Activated CD8-positive, alpha-beta memory T cell treated with anti-CD3 and anti-CD28 coated beads for 36 hours (primary cell): ENCODE data around the gene MRPL16. TPM values are rescaled to one million over a fixed set of nuclear protein-coding genes. Genes with fewer than 3 reads are reported as not detected.
"Not testable (repeated sequence)": the region's sequence is repeated elsewhere in the genome, so short reads cannot be mapped to it uniquely, and the experiment has no call there.

Experiments used
- CTCF ChIA-PET: fragments of 350-600 bp; sonication (Branson Sonifier 250); formaldehyde crosslinking; loops from one replicate; lab custom pipeline; 2021; ENCODE audit warnings: antibody characterized with exemption; lab: Charles Lee
- POLR2A ChIA-PET: fragments of 350-600 bp; sonication (Branson Sonifier 250); formaldehyde crosslinking; loops from one replicate; lab custom pipeline; 2021; ENCODE audit warnings: antibody characterized with exemption; lab: Charles Lee
- total RNA-seq, 2 experiments: library from RNA; stranded (reverse); gene quantifications; one replicate each; pipeline ENCODE4 v1.2.3, GENCODE V29; 2021

The MRPL16 gene
- 10 to 100 TPM; 96.2 to 96.5 TPM for total RNA-seq

DNA sequence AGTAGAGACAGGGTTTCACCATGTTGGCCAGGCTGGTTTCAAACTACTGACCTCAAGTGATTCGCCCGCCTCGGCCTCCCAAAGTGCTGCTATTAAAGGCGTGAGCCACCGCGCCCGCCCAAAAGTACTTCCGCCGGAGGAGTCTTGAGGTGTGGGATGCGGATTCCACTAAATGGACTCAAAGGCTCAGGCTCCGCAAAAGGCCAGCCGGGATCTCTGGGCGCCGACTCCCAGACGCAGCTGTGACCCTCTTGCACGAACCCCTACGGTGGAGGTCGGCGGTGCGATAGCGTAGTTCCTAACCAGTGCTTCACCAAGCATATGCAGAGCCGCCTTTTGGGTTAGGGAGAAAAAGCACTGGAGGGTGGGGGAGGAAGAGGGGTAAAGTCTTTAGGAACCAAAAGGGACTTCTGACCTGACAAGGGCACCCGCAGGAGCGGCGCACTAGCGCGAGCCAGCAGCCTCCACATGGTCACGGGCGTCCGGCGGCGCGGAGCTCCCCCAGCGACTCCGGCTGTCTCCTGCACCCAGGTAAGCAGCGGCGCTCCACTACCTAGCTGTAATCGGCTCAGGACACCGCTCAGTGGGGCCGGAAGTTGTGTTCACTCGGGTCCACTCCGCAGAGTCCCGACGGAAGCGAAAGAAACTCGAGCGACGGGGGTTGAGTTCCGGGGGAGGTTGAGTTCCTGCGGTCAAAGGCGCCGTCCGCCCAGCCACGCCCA is at the start of gene MRPL16:
TSS of gene MRPL16 (minus strand) at position 590 of the 722 bp plus-strand sequence. CDS start at position 470, 120 bp downstream.
- ChIA-PET CTCF (interaction anchor here (0.7 to 3.5 kb wide), 3 partner anchors 56 to 456 kb away, joined by 3 to 19 read pairs (median 3); partner anchors contain the start of gene STX3), POLR2A (no interaction called here)

DNA sequence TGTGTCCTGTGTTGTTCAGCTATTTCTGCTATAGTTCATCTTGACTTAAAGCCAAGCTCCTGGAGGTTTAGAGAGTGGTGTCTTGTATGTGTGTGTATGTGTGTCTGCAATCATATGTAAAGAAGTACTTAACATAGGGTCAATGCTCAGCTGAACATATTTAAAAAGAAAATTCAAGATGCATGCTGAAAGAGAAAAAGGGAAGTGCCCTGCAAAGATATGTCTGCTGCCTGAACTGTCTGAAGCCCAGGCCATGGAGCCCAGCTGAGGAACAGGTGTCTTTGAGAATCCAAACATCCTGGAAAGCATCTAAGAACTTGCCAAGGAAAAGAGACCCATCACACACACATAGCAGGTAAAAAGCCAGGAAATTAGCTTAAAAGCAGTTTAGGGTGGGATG is 49.1 kb upstream of the MRPL16 start:
- ChIA-PET POLR2A (no interaction called here), CTCF (no interaction called here)

DNA sequence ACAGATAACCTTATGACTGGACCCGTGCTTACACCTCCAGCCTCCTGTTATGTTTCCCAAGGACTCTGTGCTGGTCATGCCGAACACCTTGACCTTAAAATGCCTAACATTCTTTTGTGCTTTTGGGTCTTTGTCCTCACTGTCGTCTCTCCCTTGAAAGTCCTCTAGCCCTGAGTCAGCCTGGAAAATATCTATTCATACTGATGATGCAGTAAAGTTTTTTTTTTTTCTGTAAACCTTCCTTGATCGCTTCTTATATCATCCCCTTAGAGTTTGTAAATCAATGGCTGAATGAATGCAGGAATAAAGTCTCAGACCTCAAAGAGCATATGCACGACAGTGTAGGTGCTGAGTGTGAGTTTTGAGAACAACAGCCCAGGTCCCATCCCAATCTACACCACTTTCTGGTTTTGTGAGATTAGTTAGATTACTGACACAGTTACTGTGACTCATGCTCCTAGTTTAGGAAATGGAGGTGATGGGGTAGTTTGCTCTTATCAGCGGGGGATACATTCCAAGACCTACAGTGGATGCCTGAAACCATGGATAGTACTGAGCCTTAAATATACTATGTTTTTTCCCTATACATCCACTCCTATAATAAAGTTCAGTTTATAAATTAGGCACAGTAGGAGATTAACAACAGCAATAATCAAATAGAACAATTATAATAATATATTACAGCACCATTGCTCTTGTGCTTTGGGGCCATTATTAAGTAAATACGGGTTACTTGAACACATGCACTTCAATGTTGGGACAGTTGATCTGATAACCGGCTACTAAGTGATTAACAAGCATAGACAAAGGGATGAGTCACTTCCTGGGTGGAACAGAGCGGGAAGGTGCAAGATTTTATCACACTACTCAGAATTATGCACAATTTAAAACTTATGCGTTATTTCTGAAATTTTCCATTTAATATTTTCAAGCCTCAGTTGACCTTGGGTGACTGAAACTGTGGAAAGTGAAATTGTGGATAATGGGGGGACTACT is 47.2 kb upstream of the MRPL16 start:
- ChIA-PET POLR2A (no interaction called here), CTCF (no interaction called here)

DNA sequence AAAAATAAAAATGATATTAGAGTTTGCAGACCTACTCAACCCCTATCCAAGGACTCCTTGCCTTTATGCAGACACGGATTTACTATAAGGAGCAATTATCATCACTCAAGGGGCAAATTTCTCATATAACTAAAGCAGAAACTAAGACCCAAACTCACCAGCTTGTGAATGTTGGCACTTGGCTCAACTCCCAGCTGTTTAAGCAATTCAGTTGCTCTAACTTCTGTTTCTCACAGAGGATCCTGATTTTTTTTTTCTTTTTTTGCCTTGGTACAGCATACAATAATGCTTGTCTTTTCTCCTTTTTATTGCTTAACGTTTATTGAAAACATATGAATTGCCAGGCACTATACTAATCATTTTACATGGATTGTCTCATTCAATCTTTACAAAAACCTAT is 44.3 kb upstream of the MRPL16 start:
- ChIA-PET CTCF (no interaction called here), POLR2A (no interaction called here)

DNA sequence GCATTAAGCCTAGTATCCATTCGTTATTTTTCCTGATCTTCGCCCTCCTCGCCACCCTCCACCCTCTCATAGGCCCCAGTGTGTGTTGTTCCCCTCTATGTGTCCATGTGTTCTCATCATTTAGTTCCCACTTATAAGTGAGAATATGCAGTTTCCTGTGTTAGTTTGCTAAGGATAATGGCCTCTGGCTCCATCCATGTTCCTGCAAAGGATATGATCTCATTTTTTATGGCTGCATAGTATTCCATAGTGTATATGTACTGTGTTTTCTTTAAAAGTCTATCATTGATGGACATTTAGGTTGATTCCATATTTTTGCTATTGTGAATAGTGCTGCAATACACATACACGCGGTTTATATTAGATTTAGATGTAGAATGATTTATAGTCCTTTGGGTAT is 40.8 kb upstream of the MRPL16 start:
- POLR2A ChIA-PET, CTCF ChIA-PET: not testable (repeated sequence)

DNA sequence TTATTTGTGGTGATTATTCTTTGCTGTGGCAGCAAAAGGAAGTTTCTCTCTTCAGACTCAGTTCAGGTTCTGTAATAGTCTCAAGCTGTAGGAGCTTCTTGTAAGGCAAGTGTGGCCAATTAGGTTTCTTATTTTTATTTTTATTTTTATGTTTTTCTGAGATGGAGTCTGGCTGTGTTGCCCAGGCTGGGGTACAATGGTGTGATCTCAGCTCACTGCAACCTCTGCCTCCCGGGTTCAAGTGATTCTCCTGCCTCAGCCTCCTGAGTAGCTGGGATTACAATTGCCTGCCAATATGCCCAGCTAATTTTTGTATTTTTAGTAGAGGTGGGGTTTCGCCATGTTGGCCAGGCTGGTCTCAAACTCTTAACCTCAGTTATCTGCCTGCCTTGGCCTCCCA is 39.0 kb upstream of the MRPL16 start:
- CTCF ChIA-PET, result not testable (repeated sequence)

DNA sequence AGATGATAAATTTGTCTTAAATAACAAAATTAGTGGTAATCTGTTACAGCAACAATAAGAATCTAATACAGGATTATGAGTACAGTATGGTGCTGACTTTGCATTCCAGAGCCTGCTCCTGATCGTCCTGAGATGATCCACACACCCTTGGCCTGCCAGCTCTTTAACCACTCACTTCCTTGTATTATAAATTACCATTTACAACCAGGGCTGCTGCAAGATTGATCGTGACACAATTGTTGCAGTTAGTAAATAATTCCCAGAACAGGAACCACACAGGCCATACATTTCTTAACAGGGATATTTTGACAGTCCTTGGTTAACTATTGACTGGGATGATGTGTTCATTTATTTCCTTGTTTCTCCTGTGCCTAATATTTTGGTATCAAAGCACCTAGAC is 38.6 kb upstream of the MRPL16 start:
- CTCF ChIA-PET, result no interaction called here
- POLR2A ChIA-PET, result no interaction called here

More for the DNA sequence above, 39.0 kb upstream of the MRPL16 start:
- POLR2A ChIA-PET, result not testable (repeated sequence)

DNA sequence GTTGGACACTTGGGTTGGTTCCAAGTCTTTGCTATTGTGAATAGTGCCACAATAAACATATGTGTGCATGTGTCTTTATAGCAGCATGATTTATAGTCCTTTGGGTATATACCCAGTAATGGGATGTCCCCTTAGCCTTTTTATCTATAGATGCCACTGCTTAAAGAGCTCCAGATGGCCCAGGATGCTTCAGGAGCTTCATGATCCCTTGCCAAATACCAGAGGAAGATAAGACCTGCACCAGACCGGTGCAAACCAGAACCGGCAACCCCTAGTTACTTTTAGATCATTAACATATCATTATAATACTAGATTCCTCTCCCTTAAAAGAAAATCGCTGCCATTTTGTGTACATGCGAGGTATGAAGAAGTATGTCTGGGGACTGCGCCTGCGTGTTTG is 37.9 kb upstream of the MRPL16 start:
- POLR2A ChIA-PET, CTCF ChIA-PET: not testable (repeated sequence)

DNA sequence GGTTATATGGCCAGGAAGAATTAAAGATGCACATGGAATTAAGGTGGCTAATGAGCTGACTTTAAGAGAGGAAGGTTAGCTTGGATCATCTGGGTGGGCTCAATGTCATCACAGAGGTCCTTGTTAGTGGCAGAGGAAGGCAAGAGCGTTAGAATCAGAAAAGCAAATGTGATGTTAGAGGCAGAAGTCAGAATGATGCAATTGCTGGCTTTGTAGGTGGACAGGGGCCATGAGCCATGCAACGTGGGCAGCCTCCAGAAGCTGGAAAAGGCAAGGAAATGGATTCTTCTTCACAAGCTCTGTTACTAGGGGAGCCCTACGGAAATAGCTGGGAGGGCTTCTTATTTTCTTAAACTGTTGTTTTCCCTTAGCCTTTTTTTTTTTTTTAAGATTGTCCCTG is 37.0 kb upstream of the MRPL16 start:
- CTCF ChIA-PET, result no interaction called here
- POLR2A ChIA-PET, result no interaction called here

DNA sequence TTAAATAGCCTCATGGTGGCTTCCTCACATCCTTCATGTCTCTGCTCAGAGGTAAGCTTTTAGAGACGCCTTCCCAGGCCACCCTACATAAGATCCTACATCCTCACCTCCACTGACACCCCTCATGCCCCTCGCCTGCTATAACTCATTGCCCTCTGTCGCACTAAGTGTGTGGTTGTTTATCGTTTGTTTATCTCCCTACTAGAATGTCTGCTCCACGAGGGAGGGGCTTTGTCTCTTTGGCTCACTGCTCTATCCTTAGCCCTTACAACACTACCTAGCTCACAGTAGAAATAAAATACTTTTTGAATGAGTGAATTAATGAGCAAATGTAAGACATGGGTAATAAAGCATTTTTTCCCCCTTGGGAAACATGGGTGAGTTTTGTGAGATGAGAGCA is 36.0 kb upstream of the MRPL16 start:
- ChIA-PET POLR2A (no interaction called here), CTCF (no interaction called here)

DNA sequence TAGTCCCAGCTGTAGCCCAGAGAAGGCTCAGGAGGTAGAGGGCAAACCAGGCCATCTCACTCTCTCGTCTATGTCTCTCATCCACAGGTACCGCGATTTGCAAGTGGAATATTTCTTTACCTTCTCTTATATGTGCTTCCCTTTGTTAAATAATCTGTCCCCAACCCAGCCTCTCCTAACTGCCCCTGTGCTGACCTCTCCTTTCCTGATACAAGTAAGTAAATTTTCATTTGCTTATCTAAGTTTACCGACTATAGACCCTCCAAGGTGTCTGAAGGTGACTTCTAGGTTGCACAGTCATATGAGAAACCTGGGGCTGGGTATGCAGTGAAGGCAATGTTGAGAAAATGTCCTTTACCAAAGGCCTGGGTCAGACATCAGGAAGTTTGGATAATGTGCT is 34.8 kb upstream of the MRPL16 start, which contains the start of gene CBLIF:
TSS of gene CBLIF (minus strand) at position 101 of the 400 bp plus-strand sequence. CDS start at position 55, 46 bp downstream.
- POLR2A ChIA-PET, result no interaction called here
- CTCF ChIA-PET, result no interaction called here

DNA sequence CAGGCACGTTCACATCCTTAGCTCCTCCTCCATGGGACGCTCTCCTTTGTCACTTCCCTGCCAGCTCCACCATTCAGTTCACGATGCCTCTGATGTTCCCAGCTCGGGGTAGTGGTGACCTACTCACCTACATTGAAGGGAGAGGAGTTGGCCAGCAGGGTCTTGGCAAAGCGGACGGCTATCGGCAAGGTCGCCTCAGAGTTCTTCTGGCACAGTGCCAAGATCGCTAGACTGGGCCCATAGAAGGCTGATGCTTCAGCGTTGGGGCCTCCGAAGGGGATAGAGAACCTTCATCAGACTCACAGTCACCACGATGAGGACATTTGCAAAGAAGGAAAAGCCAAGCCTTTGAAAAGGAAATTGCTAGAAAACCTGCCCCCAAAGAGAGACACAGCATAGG is 31.7 kb upstream of the MRPL16 start:
- POLR2A ChIA-PET, result no interaction called here

DNA sequence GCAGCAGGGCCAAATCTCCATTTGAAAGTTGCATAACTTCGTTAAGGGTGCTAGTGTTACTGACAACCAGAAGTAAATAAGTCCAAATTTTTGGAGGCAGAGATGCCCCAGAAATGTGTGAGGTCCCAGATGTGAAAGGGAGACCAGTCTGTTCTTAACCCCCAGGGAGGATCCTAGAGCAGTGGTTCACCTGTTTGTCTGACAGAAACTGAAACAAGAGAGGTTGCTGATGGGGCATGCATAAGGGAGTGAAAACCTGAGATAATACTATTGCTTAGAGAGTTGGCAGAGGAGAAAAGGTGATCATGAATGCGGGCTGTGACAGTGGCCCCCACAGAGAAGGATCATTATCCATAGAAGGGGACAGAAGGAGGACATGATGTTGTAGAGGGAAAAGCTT is 30.9 kb upstream of the MRPL16 start:
- ChIA-PET POLR2A (no interaction called here), CTCF (no interaction called here)

More for the DNA sequence above, 31.7 kb upstream of the MRPL16 start:
- CTCF ChIA-PET, result no interaction called here

DNA sequence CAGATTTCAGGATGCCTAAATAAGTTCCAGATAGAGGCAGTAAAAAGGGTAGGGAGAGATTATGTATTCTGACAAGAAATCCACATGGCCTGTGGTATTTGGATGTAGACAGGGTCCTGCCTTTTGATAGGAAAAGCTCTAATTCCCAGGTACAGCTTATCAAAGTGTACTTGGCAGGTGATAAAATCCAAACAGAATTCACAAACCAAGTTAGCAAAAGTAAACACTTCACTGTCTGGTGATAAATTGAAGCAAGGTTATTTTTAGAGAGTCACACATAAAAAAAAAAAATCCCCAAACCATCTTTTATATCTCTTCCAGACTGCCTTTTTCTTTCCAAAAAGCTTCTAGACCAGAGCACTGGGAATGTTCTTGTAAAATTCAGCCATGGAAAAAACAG is 29.0 kb upstream of the MRPL16 start:
- ChIA-PET CTCF (no interaction called here), POLR2A (no interaction called here)

DNA sequence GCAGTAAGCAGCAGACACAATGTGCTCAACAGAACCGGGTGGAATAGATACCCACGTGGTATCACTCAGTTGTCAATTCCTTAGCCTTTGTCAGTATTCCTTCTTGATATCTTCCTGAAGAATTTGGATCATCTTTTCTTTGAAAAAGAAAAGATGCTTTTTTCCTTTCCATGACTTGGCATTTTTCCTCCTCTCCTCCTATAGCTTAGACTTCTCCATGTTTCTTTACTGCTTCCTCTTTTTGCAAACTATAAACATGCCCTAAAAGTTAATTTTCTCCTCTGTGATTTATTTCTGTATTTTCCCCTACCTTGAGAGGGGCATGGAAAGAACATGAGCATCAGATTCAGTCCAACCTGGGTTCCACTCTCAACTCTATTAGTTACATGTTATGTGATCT is 23.0 kb upstream of the MRPL16 start:
- CTCF ChIA-PET, result no interaction called here
- POLR2A ChIA-PET, result no interaction called here

DNA sequence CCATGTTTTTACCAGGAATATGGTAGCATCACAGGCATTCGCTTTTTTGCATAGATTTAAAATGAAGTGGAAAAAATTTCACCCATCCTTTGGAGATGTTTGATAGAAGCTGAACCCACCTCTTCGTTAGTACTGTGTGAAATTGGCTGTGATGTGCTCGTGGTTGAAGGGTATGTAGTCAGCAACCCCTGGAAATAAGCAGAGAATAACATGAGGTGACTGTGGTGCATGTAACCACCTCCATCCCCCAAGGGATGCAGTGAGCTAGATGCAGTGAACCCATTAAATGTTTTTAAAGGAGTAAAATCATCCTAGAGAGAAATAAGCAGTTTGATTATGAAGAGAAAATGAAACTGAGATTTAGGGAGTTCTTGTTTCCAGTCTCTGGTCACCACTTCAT is 18.8 kb upstream of the MRPL16 start:
- ChIA-PET POLR2A (no interaction called here), CTCF (no interaction called here)

DNA sequence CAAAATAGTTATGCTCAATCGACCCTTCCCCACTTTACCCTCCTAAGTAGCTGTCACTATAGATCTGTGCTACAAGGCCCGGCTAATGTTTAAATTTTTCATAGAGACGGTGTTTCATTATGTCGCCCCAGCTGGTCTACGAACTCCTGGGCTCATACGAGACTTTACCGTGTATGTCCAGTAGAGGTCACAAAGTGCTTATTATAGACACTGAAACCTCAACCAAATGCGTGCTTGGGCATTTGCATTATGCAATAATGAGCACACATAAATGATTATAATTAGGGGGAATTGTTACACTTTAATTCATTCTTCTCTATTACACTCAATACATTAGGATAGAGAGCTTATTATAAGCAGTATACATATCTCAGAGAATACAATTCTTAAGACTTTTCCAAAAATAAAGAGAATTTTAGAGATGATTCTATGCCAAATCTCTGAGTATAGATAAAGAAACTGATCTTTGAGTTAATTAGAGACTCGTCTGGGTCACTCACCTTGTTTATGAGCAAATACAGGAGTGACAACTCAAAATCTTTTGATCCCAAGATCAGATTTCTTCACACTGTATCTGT is 12.5 kb upstream of the MRPL16 start:
- ChIA-PET POLR2A (no interaction called here), CTCF (no interaction called here)

DNA sequence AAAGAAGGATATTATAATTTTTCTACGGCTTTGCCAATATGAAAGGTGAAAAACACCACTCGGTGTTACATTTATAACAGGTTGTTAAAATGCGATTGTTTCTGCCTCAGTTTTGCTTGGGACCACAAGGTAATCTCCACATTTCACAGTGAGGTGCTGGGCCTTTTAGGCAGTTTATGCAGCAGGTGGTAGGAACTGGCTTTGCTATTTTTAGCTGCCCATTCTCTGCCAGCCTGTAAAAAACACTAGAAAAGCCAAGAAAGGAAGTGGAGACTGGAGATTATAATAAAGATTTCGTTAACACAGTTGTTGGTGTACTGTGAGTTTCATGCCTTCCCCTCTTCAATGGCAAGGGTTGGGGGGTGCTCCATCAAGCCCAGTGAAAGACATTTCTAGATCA is 8.0 kb upstream of the MRPL16 start:
- CTCF ChIA-PET, result no interaction called here
- POLR2A ChIA-PET, result no interaction called here

DNA sequence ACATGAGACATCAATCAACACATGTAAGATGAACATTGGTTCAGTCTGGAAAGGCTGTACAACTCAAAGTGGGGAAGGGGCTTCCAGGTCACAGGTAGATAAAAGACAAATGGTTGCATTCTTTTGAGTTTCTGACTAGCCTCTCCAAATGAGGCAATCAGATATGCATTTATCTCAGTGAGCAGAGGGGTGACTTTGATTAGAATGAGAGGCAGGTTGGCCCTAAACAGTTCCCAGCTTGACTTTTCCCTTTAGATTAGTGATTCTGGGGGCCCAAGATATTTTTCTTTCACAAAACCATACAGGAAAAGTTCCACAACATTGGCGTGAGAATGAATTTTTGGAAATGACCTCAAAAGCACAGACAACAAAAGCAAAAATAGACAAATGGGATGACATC is 5.9 kb upstream of the MRPL16 start:
- CTCF ChIA-PET, result not testable (repeated sequence)

DNA sequence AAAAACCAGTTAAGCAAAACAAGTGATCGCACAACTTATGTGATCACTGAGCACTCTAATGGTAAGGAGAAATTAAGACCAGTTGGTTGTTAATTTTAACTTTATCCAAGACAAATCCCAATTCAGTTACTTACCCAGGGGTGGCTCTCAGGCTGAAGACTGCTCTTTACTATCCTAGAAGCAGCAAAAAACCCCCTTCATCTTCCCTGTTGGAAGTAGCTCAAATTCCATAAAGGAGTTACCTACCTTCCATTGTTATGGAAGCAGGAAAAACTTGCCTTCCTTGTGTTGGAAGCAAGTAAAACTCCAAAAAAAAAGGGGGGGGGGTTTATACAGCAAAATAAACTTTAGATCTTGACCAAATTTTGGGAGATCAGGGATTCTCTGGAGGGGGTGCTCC is 5.2 kb upstream of the MRPL16 start:
- ChIA-PET POLR2A (no interaction called here), CTCF (no interaction called here)

More for the DNA sequence above, 5.9 kb upstream of the MRPL16 start:
- POLR2A ChIA-PET, result not testable (repeated sequence)
